PC-9 (cell line): ENCODE results near the gene TOMM20.
"Not testable (repeated sequence)": the region's sequence is repeated elsewhere in the genome, so short reads cannot be mapped to it uniquely, and the experiment has no call there.

Experiments
- EZH2 ChIP-seq: fragments of 200-600 bp; sonication (generic); IDR thresholded peaks from 2 replicates; pipeline ENCODE4 v1.8.0; 2017; ENCODE audit warnings: antibody characterized with exemption, low read depth
- TF ChIP-seq, protein P1 (sequence below): fragments of 200-600 bp; sonication (generic); conservative IDR thresholded peaks from 2 replicates; pipeline ENCODE4 v1.6.1; 2017; ENCODE audit warnings: mixed run types, antibody characterized with exemption, mild to moderate bottlenecking, moderate library complexity

DNA sequence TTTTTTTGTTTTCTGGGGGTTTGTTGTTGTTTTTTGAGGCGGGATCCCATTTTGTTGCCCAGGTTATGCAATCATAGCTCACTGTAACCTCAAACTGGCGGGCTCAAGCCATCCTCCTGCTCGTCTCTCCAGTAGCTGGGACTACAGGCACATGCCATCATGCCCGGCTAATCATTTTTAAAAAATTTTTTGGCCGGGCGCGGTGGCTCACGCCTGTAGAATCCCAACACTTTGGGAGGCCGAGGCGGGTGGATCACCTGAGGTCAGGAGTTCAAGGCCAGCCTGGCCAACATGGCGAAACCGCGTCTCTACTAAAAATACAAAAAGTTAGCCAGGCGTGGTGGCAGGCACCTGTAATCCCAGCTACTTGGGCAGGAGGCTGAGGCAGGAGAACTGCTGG lies 31.1 kb downstream of the TOMM20 start:
- TF ChIP-seq, protein P1, sequence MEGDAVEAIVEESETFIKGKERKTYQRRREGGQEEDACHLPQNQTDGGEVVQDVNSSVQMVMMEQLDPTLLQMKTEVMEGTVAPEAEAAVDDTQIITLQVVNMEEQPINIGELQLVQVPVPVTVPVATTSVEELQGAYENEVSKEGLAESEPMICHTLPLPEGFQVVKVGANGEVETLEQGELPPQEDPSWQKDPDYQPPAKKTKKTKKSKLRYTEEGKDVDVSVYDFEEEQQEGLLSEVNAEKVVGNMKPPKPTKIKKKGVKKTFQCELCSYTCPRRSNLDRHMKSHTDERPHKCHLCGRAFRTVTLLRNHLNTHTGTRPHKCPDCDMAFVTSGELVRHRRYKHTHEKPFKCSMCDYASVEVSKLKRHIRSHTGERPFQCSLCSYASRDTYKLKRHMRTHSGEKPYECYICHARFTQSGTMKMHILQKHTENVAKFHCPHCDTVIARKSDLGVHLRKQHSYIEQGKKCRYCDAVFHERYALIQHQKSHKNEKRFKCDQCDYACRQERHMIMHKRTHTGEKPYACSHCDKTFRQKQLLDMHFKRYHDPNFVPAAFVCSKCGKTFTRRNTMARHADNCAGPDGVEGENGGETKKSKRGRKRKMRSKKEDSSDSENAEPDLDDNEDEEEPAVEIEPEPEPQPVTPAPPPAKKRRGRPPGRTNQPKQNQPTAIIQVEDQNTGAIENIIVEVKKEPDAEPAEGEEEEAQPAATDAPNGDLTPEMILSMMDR = not testable (repeated sequence)
- not testable (repeated sequence) for TF ChIP-seq EZH2
